ENCODE measurements around the gene FNIP1.

Gene FNIP1

DNA sequence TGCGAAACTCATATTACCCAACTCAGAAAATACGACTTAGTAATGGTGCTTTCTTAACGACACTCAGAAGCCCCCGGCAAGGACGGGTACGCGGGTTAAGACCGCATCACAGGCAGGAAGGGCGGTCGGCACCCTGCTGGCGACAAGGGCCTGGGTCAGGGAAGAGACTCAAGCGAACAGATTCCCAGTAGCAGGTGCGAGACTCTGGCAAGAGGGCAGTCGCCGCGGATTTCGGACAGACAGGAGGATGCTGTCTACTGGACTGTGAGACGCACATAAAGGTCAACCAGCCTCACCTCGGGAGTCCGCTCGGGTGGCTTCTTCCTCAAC lies 162.2 kb downstream of the FNIP1 start:
- peak; percentile 12 for TF ChIP-seq CTCF (IDR thresholded peaks at IDR 0.05; ENCODE audit: control insufficient read depth, insufficient read depth, low read depth, low read length, missing control alignments)
- no peak for DNase-seq (ENCODE audit: low read depth)

GRCh38 chr5:131634238-131634637 lies 162.6 kb downstream of the FNIP1 start:
- peak overlapping the region; percentile 90 for H3K4me3 ChIP-seq (ENCODE audit: control insufficient read depth, low read depth, low read length)
- no peak for DNase-seq (ENCODE audit: low read depth)
- TF ChIP-seq CTCF (IDR thresholded peaks at IDR 0.05; ENCODE audit: control insufficient read depth, insufficient read depth, low read depth, low read length, missing control alignments): no peak

More for the DNA sequence above, 162.2 kb downstream of the FNIP1 start:
- peak overlapping the region; percentile 90 for H3K4me3 ChIP-seq (ENCODE audit: control insufficient read depth, low read depth, low read length)

- no peak for TF ChIP-seq CTCF (IDR thresholded peaks at IDR 0.05; ENCODE audit: control insufficient read depth, insufficient read depth, low read depth, low read length, missing control alignments)
- peak overlapping the region; percentile 90 for H3K4me3 ChIP-seq (ENCODE audit: control insufficient read depth, low read depth, low read length)
These were observed 163.0 kb downstream of the FNIP1 start for GRCh38 chr5:131633830-131634229.

DNA sequence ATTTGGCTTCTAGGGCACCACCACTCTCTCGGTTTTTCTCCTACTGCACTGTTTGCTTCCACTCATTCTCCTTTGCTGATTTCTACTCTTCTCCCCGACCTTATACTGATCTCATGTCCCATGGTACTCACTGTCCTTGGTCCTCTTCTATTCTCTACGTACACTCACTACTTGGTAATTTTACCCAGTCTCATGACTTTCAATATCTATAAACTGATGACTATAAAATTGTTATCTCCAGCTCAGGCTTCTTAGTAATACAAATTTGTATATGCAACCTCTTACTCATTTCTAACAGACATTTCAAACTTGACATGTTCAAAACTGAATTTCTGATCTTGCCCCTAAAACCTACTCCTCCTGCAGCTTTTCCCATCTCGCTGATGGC lies 165.9 kb downstream of the FNIP1 start:
- no peak overlapping the region for H3K4me3 ChIP-seq (ENCODE audit: control insufficient read depth, low read depth, low read length)
- TF ChIP-seq CTCF (IDR thresholded peaks at IDR 0.05; ENCODE audit: control insufficient read depth, insufficient read depth, low read depth, low read length, missing control alignments): no peak
- no peak for DNase-seq (ENCODE audit: low read depth)

More at GRCh38 chr5:131633830-131634229, 163.0 kb downstream of the FNIP1 start:
- no peak for DNase-seq (ENCODE audit: low read depth)

DNA sequence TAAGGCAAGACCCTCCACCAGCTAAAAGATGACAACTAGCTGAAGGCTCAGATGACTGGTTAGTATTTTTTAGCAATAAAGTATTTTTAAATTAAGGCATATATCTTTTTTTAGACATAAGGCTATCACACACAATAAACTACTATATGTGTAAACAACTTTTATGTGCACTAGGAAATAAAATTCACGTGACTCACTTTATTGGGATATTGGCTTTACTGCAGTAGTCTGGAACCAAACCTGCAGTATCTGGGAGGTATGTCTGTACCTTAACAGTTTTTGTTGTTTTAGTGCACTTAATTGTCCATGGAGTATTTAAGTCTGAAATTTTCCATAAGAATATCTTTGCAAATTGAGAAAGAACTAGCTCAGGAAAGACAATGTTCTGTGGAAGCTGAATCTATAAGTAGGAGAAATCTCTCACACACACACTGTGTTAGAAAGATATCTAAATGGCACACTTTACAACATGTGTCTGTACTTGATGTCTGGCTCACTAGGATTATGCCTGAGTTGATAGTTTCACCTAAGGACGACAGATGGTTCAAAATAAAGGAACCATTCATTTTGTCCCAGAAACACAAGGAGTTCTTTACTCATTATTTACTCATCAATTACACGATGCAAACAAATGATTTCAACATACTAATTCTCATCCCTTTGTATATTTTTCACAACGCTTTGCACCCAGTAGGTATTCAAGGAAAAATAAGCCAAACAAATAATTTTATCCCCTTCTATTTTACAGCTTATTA lies 166.4 kb downstream of the FNIP1 start:
- no peak overlapping the region for H3K4me3 ChIP-seq (ENCODE audit: control insufficient read depth, low read depth, low read length)
- DNase-seq (ENCODE audit: low read depth): no peak
- no peak for TF ChIP-seq CTCF (IDR thresholded peaks at IDR 0.05; ENCODE audit: control insufficient read depth, insufficient read depth, low read depth, low read length, missing control alignments)

DNA sequence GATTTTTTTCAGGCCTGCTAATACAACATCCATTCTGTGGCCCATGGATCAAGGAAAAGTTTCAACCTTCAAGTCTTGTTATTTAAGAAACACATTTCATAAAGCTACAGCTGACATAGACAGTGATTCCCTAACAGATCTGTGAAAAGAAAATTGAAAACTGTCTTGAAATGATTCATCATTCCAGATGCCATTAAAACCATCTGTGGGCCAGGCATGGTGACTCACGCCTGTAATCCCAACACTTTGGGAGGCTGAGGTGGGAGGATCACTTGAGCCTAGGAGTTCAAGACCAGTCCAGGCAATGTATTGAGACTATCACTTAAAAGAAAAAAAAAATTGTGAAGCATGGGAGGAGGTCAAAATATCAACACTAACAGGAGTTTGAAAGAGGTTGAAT lies 167.8 kb downstream of the FNIP1 start:
- no peak for TF ChIP-seq CTCF (IDR thresholded peaks at IDR 0.05; ENCODE audit: control insufficient read depth, insufficient read depth, low read depth, low read length, missing control alignments)
- H3K4me3 ChIP-seq (ENCODE audit: control insufficient read depth, low read depth, low read length): no peak overlapping the region
- DNase-seq (ENCODE audit: low read depth): no peak

Data from AG09309 (cell line).